Aorta (tissue), 5 donors: Measurements from ENCODE around the gene FGF12. TPM values are rescaled to one million over a fixed set of nuclear protein-coding genes. Genes with fewer than 3 reads are reported as not detected.
"Not testable (repeated sequence)": the region's sequence is repeated elsewhere in the genome, so short reads cannot be mapped to it uniquely, and the experiment has no call there.

Experiments used
- ATAC-seq: fragments of 200-7000 bp; cut with Tn5 transposase; one replicate; pipeline ENCODE4 v1.9.1; 2022; ENCODE audit warnings: moderate library complexity; ENCODE audit not compliant: low FRiP score
- DNase-seq, 2 donors: peaks; one replicate each; pipeline ENCODE4 v3.0.0-alpha.2; 2020
- H3K27ac ChIP-seq, 2 donors: one replicate each; pipeline ENCODE4 v1.5.1; 2013; ENCODE audit warnings: low read length in 2 of 2, mild to moderate bottlenecking in 2 of 2, moderate library complexity in 2 of 2, control low read depth in 1 of 2, inconsistent platforms in 1 of 2, low read depth in 1 of 2
- H3K27me3 ChIP-seq, 2 donors: one replicate each; pipeline ENCODE4 v1.6.1; 2013; ENCODE audit warnings: control low read depth in 1 of 2, low read length in 1 of 2, mild to moderate bottlenecking in 1 of 2, moderate library complexity in 1 of 2; ENCODE audit not compliant: insufficient read depth in 2 of 2, control insufficient read depth in 1 of 2
- H3K36me3 ChIP-seq, 2 donors: one replicate each; pipeline ENCODE4 v1.6.1; 2013; ENCODE audit warnings: control low read depth in 1 of 2, low read length in 1 of 2, mild to moderate bottlenecking in 1 of 2; ENCODE audit not compliant: insufficient read depth in 2 of 2, control insufficient read depth in 1 of 2
- H3K4me1 ChIP-seq, 2 donors: one replicate each; pipeline ENCODE4 v1.6.1; 2013; ENCODE audit warnings: low read length in 2 of 2, control low read depth in 1 of 2, mild to moderate bottlenecking in 1 of 2, moderate library complexity in 1 of 2; ENCODE audit not compliant: insufficient read depth in 2 of 2, control insufficient read depth in 1 of 2
- H3K4me3 ChIP-seq, 2 donors: one replicate each; pipeline ENCODE4 v1.5.1; 2013; ENCODE audit warnings: low read length in 2 of 2, control low read depth in 1 of 2, mild to moderate bottlenecking in 1 of 2
- H3K9me3 ChIP-seq: one replicate; pipeline ENCODE4 v1.6.1; 2013; ENCODE audit warnings: mild to moderate bottlenecking, low read length; ENCODE audit not compliant: control insufficient read depth
- whole genome bisulfite sequencing, 2 donors: extraction: QIAGEN DNeasy Blood & Tissue Kit; methylation state at CpG; one replicate each; pipeline ENCODE4 v1.1.7; 2013; 5-methylcytosine and 5-hydroxymethylcytosine counted together
- intact Hi-C, 2 donors: fragments of 100-400 bp; cut with DNase I; formaldehyde crosslinking; loops; one replicate each; pipeline versions ENCODE4 v1.14.2 to v1.15.0; 2022
- polyA plus RNA-seq, 2 donors: library from polyadenylated mRNA; stranded (reverse); fragments of 200-250 nt; gene quantifications; one replicate each; pipeline ENCODE4 v1.2.3, GENCODE V29; 2013
- total RNA-seq, 2 donors: library from RNA; stranded (reverse); fragmentation: NEBNext Ultra II Directional; extraction: Animal tissue kit (Norgen Biotek cat#: 25700); gene quantifications; one replicate each; pipeline ENCODE4 v1.2.1, GENCODE V29; 2021
- donor health status: healthy with polysubstance abuse.
- donor health status: Bipolar disorder and iron deficiency.
- donor health status: DM: no; HTN: no; CAD: no.
- donor health status: DM: no; HTN: no; CAD: no.
- donor health status: DM: yes; HTN: yes; CAD: no.

Gene FGF12
- total and polyA plus RNA-seq, 4 donors = 0.05 to 1.2 (median 0.96) TPM

- 27 to 29% methylated on average over 2 of the region's 2 CpGs for WGBS, 2 donors
- H3K4me1 ChIP-seq = no peaks in the 10 kb centered on the region
- intact Hi-C loops = no loop called here
- no peak for ATAC-seq
- no peak for DNase-seq
- no peak overlapping the region for H3K27ac ChIP-seq
- H3K9me3 ChIP-seq = peaks cover 2% of the 10 kb centered on the region
- no peaks in the 10 kb centered on the region for H3K27me3 ChIP-seq
- no peak overlapping the region for H3K4me3 ChIP-seq
- no peaks in the 10 kb centered on the region for H3K36me3 ChIP-seq
Observed at GRCh38 chr3:192597506-192597905, 129.8 kb downstream of the FGF12 start.

- no peak for ATAC-seq
- Histone ChIP-seq H3K4me1 (no peaks in the 10 kb centered on the region), H3K27ac (no peak overlapping the region), H3K27me3 (no peaks in the 10 kb centered on the region), H3K36me3 (no peaks in the 10 kb centered on the region), H3K9me3 (no peaks in the 10 kb centered on the region), H3K4me3 (no peak overlapping the region)
- WGBS, 2 donors = 81 to 93% methylated on average over 3 of the region's 3 CpGs
- intact Hi-C loops = no loop called here
- no peak for DNase-seq
Observed at GRCh38 chr3:192578729-192579128, 148.6 kb downstream of the FGF12 start.

GRCh38 chr3:192577811-192578210 is 149.5 kb downstream of the FGF12 start:
- Histone ChIP-seq H3K4me1 (no peaks in the 10 kb centered on the region), H3K27me3 (no peaks in the 10 kb centered on the region), H3K27ac (no peak overlapping the region), H3K9me3 (no peaks in the 10 kb centered on the region), H3K36me3 (no peaks in the 10 kb centered on the region), H3K4me3 (no peak overlapping the region)
- no peak for ATAC-seq
- WGBS, 2 donors = 42 to 55% methylated on average over 2 of the region's 2 CpGs
- intact Hi-C loops = no loop called here
- DNase-seq = no peak

GRCh38 chr3:192577271-192577670 is 150.1 kb downstream of the FGF12 start:
- H3K4me3 ChIP-seq = no peak overlapping the region
- H3K4me1 ChIP-seq = no peaks in the 10 kb centered on the region
- DNase-seq (no peak), ATAC-seq (no peak)
- WGBS, 2 donors = 22 to 29% methylated on average over 1 of the region's 1 CpG
- H3K9me3 ChIP-seq = no peaks in the 10 kb centered on the region
- H3K27me3 ChIP-seq = no peaks in the 10 kb centered on the region
- H3K36me3 ChIP-seq = no peaks in the 10 kb centered on the region
- H3K27ac ChIP-seq = no peak overlapping the region
- intact Hi-C loops = no loop called here

- H3K4me3 ChIP-seq, intact Hi-C loops, H3K36me3 ChIP-seq, DNase-seq, H3K9me3 ChIP-seq, H3K4me1 ChIP-seq, H3K27ac ChIP-seq, H3K27me3 ChIP-seq, ATAC-seq: not testable (repeated sequence)
- 95 to 96% methylated on average over 5 of the region's 5 CpGs for WGBS, 2 donors
Observed at GRCh38 chr3:192576704-192577103, 150.6 kb downstream of the FGF12 start.

GRCh38 chr3:192575879-192576506 is 151.3 kb downstream of the FGF12 start:
- 53 to 63% methylated on average over 3 of the region's 3 CpGs for WGBS, 2 donors
- no peak overlapping the region for H3K4me3 ChIP-seq
- ATAC-seq (no peak), DNase-seq (no peak)
- intact Hi-C loops = no loop called here
- H3K27me3 ChIP-seq = no peaks in the 10 kb centered on the region
- no peaks in the 10 kb centered on the region for H3K4me1 ChIP-seq
- H3K9me3 ChIP-seq = no peaks in the 10 kb centered on the region
- H3K27ac ChIP-seq = no peak overlapping the region
- H3K36me3 ChIP-seq = no peaks in the 10 kb centered on the region

GRCh38 chr3:192573240-192573639 is 154.1 kb downstream of the FGF12 start:
- H3K4me1 ChIP-seq = no peaks in the 10 kb centered on the region
- intact Hi-C loops = no loop called here
- WGBS, 2 donors = 90% methylated on average over 2 of the region's 2 CpGs
- no peak for ATAC-seq
- H3K9me3 ChIP-seq = no peaks in the 10 kb centered on the region
- H3K36me3 ChIP-seq = no peaks in the 10 kb centered on the region
- DNase-seq = no peak
- no peak overlapping the region for H3K27ac ChIP-seq
- H3K4me3 ChIP-seq = no peak overlapping the region
- no peaks in the 10 kb centered on the region for H3K27me3 ChIP-seq

GRCh38 chr3:192570821-192571791 is 156.2 kb downstream of the FGF12 start:
- no peaks in the 10 kb centered on the region for H3K27me3 ChIP-seq
- H3K4me3 ChIP-seq = peak overlapping the region; percentile 87 to 92
- peak; percentile 65 for ATAC-seq
- no peaks in the 10 kb centered on the region for H3K4me1 ChIP-seq
- peak; percentile 73 to 92 for DNase-seq
- no peaks in the 10 kb centered on the region for H3K9me3 ChIP-seq
- no peaks in the 10 kb centered on the region for H3K36me3 ChIP-seq
- 6 to 12% methylated on average over 30 of the region's 30 CpGs for WGBS, 2 donors
- H3K27ac ChIP-seq = peak overlapping the region in 1 of 2 donors; percentile 19
- intact Hi-C loops = no loop called here

GRCh38 chr3:192570315-192570714 is 157.0 kb downstream of the FGF12 start:
- ATAC-seq (no peak), DNase-seq (no peak)
- Histone ChIP-seq H3K36me3 (no peaks in the 10 kb centered on the region), H3K4me1 (no peaks in the 10 kb centered on the region), H3K27me3 (no peaks in the 10 kb centered on the region), H3K4me3 (peak overlapping the region in 1 of 2 donors; percentile 87), H3K27ac (no peak overlapping the region), H3K9me3 (no peaks in the 10 kb centered on the region)
- intact Hi-C loops = no loop called here
